Calu3 (cell line): ENCODE measurements around the gene SHPK. TPM values are rescaled to one million over a fixed set of nuclear protein-coding genes. Genes with fewer than 3 reads are reported as not detected.

Experiments used
- BruUV-seq: library from RNA; stranded (reverse); fragments of 400-500 nt; replicated peaks from 2 replicates; lab custom pipeline; 2021; lab: Mats Ljungman, UMichigan
- CTCF ChIA-PET: fragments of 300-600 bp; sonication (Branson Sonifier 250); formaldehyde crosslinking; loops from one replicate; lab custom pipeline; 2022; ENCODE audit warnings: antibody characterized with exemption; lab: Charles Lee
- DNase-seq: peaks from one replicate; pipeline ENCODE4 v3.0.0; 2022
- H3K27ac Mint-ChIP-seq: one replicate; pipeline ENCODE4 v1.8.0; 2022; ENCODE audit warnings: mixed read lengths; ENCODE audit not compliant: unreplicated experiment
- H3K27me3 Mint-ChIP-seq: one replicate; pipeline ENCODE4 v1.8.0; 2022; ENCODE audit warnings: mixed read lengths; ENCODE audit not compliant: unreplicated experiment
- H3K36me3 Mint-ChIP-seq: one replicate; pipeline ENCODE4 v1.8.0; 2022; ENCODE audit warnings: mild to moderate bottlenecking, moderate library complexity, mixed read lengths; ENCODE audit not compliant: insufficient read depth, unreplicated experiment
- H3K4me1 Mint-ChIP-seq: one replicate; pipeline ENCODE4 v1.8.0; 2022; ENCODE audit warnings: mild to moderate bottlenecking, low read depth, mixed read lengths; ENCODE audit not compliant: unreplicated experiment
- H3K4me3 Mint-ChIP-seq: one replicate; pipeline ENCODE4 v1.8.0; 2022; ENCODE audit warnings: mild to moderate bottlenecking, low read depth, moderate library complexity, mixed read lengths; ENCODE audit not compliant: unreplicated experiment
- H3K9me3 Mint-ChIP-seq: one replicate; pipeline ENCODE4 v1.8.0; 2022; ENCODE audit warnings: low read depth, mixed read lengths; ENCODE audit not compliant: unreplicated experiment
- intact Hi-C: fragments of 100-400 bp; cut with micrococcal nuclease; formaldehyde crosslinking; loops from one replicate; pipeline ENCODE4 v1.10.0; 2022; ENCODE audit not compliant: unreplicated experiment
- total RNA-seq: library from RNA; stranded (reverse); gene quantifications from 2 replicates; pipeline ENCODE4 v1.2.3, GENCODE V29; 2022
- TF ChIP-seq, protein P1 (sequence below): fragments of 200-600 bp; IDR thresholded peaks from one replicate; pipeline ENCODE4 v1.8.0; 2022; ENCODE audit warnings: antibody characterized with exemption; ENCODE audit not compliant: unreplicated experiment

SHPK gene
- total RNA-seq, 1 experiment from 2014 or later: 9.4 TPM

DNA sequence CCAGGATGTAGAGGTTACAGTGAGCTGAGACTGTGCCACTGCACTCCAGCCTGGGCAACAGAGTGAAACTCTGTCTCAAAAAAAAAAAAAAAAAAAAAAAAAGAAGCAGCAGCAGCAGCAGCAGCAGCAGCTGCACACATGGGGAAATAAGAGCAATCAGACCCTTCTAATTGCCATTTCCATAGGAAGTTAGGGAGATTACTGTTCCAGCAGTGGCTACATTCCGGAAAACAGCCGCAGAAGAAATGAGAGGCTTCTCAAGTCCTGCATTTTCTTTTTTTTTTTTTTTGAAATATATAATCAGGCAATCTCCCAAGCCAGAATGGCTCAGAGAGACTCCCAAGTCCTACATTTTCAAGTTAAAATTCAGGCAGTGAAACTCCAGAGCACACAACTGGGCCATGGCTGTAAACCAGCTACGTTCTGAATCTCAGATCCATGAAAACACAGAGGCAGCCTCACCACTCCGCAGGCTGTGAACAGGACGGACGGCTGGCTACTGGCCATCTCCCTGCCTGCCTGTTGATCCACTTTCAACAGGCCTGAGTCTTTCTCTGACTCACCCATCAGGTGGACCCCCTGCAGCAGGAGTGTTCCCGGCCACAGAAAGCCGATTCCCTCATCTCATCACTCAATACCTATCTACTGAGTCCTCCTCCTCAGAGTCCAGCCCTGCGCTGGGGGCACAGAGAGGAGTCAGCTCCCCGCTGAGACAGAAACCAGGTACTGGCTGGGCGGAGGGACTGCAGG lies 41.8 kb downstream of the SHPK start:
- no TSS peak for BruUV-seq
- CTCF ChIA-PET: interaction anchor here (0.6 kb wide), 1 partner anchor 1442 kb away, joined by 3 read pairs; no protein-coding TSS in a partner anchor
- no peak for DNase-seq
- H3K36me3 Mint-ChIP-seq: peaks cover 13% of the 10 kb centered on the region
- TF ChIP-seq, protein P1, sequence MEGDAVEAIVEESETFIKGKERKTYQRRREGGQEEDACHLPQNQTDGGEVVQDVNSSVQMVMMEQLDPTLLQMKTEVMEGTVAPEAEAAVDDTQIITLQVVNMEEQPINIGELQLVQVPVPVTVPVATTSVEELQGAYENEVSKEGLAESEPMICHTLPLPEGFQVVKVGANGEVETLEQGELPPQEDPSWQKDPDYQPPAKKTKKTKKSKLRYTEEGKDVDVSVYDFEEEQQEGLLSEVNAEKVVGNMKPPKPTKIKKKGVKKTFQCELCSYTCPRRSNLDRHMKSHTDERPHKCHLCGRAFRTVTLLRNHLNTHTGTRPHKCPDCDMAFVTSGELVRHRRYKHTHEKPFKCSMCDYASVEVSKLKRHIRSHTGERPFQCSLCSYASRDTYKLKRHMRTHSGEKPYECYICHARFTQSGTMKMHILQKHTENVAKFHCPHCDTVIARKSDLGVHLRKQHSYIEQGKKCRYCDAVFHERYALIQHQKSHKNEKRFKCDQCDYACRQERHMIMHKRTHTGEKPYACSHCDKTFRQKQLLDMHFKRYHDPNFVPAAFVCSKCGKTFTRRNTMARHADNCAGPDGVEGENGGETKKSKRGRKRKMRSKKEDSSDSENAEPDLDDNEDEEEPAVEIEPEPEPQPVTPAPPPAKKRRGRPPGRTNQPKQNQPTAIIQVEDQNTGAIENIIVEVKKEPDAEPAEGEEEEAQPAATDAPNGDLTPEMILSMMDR: no peak
- no peak overlapping the region for H3K4me3 Mint-ChIP-seq
- H3K27me3 Mint-ChIP-seq: no peaks in the 10 kb centered on the region
- intact Hi-C loops: no loop called here
- H3K4me1 Mint-ChIP-seq: no peaks in the 10 kb centered on the region
- no peak overlapping the region for H3K27ac Mint-ChIP-seq
- no peaks in the 10 kb centered on the region for H3K9me3 Mint-ChIP-seq

DNA sequence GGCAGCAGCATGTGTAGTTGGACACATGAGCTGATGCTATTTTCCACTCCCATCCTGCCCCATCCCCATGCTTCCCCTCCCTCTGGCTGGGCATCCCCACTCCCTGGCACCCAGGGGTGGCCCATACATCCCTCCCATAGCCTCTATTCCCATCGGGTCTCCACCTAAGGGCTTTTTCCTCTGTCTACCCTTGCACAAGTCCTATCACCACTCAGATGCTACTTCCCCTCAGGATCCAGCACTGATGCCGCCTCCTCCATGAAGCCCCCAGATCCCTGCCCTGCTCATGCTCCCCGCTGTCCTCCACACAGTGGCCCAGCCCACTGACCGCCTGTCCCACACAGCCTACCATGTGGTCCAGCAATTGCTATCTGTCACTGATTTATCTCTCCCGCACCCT lies 42.7 kb downstream of the SHPK start:
- CTCF ChIA-PET: no interaction called here
- TF ChIP-seq, protein P1: no peak
- intact Hi-C loops: no loop called here
- Mint-ChIP-seq H3K27ac (no peak overlapping the region), H3K4me1 (no peaks in the 10 kb centered on the region), H3K4me3 (no peak overlapping the region), H3K27me3 (no peaks in the 10 kb centered on the region), H3K36me3 (peaks cover 14% of the 10 kb centered on the region), H3K9me3 (no peaks in the 10 kb centered on the region)
- no TSS peak for BruUV-seq
- no peak for DNase-seq

DNA sequence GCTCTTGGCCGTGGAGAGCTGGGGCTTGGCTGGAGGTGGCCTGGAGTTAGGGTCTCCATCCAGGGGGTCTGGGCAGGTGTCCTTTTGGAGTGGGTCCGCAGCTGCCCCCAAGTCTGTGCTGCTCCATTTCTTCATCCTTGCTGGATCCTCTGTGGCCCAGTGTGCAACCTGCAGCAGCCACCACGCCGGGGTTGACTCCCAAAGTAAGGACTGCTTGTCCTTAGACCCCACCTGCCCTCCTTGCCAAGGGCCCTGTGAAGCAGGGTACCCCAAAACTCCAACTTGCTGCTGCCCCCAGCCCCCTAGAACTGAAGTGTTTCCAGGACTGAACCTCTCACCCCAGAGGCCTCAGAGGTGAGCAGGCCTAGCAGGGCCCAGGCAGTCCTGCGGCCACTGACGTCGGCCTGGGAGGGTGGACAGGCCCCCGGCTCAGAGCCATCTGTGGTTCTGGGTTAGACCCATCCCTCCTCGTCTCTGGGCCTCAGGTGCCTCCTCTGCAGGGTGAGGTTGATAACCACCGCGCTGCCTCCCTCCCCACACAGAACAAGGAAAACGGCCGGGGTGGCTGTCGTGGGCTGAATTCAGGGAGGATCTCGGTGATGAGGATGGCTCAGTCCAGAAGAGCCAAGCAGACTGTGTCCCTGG lies 43.7 kb downstream of the SHPK start:
- DNase-seq: no peak
- peaks cover 14% of the 10 kb centered on the region for H3K36me3 Mint-ChIP-seq
- no peaks in the 10 kb centered on the region for H3K4me1 Mint-ChIP-seq
- no peak overlapping the region for H3K4me3 Mint-ChIP-seq
- H3K27ac Mint-ChIP-seq: no peak overlapping the region
- intact Hi-C loops: no loop called here
- TF ChIP-seq, protein P1: no peak
- CTCF ChIA-PET: no interaction called here
- no peaks in the 10 kb centered on the region for H3K9me3 Mint-ChIP-seq
- BruUV-seq: no TSS peak
- no peaks in the 10 kb centered on the region for H3K27me3 Mint-ChIP-seq

DNA sequence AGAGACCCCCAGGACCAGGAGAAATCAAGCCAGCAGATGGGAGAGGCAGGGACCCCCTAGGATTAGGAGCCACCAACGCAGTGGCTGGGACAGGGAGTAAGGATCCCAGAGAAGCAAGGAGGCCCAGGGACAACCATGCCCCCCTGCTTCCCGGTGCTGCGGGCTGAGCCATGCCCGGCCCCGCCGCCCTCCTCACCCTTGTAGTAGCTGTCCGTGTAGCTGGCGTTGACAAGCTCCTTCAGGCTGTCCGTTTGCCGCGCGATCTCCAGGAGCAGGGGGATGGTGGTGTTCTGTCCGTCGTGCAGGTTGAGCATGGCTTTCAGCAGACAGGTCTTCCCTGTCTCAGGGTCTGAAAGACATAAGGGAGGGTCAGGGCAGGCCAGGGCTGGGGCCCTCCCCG lies 45.3 kb downstream of the SHPK start:
- TF ChIP-seq, protein P1: no peak
- H3K4me3 Mint-ChIP-seq: no peak overlapping the region

More for the DNA sequence above, 45.3 kb downstream of the SHPK start:
- intact Hi-C loops: no loop called here
- Mint-ChIP-seq H3K9me3 (no peaks in the 10 kb centered on the region), H3K27ac (no peak overlapping the region), H3K4me1 (no peaks in the 10 kb centered on the region), H3K27me3 (no peaks in the 10 kb centered on the region), H3K36me3 (peaks cover 14% of the 10 kb centered on the region)
- DNase-seq: no peak
- CTCF ChIA-PET: no interaction called here
- BruUV-seq: no TSS peak
